Spleen (tissue), 7 donors: ENCODE data around the gene IGSF9B.

ENCODE experiments used
- CTCF ChIP-seq, 11 experiments: fragments of 200-600 bp in 7 of 11; fragments of 450-650 bp in 4 of 11; sonication (generic) in 4 of 11; IDR thresholded peaks in 8 of 11; conservative IDR thresholded peaks in 3 of 11; 1 replicate in 7 of 11; 2 replicates in 4 of 11; pipeline versions ENCODE4 v1.4.0 to v1.8.0; 2016 to 2021; ENCODE audit warnings: antibody characterized with exemption in 11 of 11, inconsistent platforms in 4 of 11, mild to moderate bottlenecking in 1 of 11
- POLR2A ChIP-seq, 3 donors: fragments of 450-650 bp; IDR thresholded peaks; one replicate each; pipeline ENCODE4 v1.5.1; 2017; ENCODE audit warnings: antibody characterized with exemption in 3 of 3, mild to moderate bottlenecking in 1 of 3
- donor health status: DM: no; HTN: no; CAD: no; lungs with moderate emphysema.
- donor health status: DM: no; HTN: no; CAD: no.
- donor health status: DM: no; HTN: no; CAD: no.

DNA sequence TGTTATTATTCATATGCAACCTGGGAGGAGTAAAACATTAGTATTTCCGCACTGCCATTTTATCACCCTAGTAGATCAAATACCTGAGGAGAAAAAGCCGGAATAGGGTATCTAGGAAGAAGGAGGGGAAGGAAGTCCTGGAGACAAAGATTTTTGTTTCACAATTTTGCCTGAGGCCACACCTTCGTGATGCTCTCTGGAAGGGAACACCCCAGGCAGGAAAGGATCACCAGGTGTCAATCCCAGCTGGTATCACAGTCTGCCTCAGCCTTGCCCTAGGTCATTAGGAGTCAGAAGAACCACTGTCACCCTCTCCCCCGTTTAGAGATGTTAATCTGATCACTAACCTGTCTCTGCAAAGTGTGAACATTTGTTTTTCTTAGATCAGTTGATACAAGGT lies 35.4 kb upstream of the IGSF9B start:
- TF ChIP-seq CTCF (IDR thresholded peaks at IDR 0.05 in 8 of 11, conservative IDR thresholded peaks at IDR 0.05 in 3 of 11) (no peak), POLR2A (IDR thresholded peaks at IDR 0.05) (no peak)
